SW 1271 (cell line): ENCODE data around the gene PRICKLE2.

Source experiments
- DNase-seq, 2 experiments: peaks; one replicate each; lab custom pipeline; 2025; lab: John Stamatoyannopoulos, UW

Gene PRICKLE2

DNA sequence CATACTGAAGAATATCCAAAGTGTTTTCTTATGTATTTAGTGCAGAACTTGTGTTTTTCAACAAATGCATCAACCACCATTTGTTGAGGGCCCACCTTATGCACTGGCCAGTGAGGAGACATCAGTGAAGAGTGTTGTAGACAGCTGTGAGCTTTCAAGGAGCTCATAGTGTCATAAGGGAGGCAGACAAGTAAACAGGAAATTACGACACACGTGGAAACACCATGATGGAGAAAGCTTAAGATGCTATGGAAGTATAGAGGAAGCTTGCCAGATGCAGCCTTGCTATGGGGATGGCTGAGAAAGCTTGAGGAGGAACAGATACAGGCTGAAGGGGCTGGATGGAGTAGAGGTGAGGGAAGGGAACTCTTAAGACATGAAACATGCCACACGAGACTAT, 151.2 kb downstream of the PRICKLE2 start:
- no peak for DNase-seq

GRCh38 chr3:64073158-64073761, 152.0 kb downstream of the PRICKLE2 start:
- DNase-seq = no peak

DNA sequence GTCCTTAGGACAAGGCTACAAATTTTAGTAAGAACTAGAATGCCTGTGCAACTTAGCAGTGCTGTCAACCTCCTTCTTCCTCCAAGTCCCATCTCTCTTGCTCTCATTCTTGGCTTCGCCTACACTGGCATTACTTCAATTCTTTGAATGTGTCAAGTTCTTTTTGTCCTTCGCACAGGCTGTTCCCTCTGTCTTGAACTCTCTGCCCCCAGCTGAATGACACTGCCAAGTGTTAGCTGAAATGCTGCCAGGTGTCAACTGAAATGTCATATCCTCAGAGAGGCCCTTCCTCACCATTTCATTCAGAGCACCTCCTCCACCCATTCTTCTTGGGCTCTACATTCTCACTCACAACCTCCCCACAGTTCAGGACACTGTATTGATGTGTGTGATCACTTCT, 153.1 kb downstream of the PRICKLE2 start:
- no peak for DNase-seq

DNA sequence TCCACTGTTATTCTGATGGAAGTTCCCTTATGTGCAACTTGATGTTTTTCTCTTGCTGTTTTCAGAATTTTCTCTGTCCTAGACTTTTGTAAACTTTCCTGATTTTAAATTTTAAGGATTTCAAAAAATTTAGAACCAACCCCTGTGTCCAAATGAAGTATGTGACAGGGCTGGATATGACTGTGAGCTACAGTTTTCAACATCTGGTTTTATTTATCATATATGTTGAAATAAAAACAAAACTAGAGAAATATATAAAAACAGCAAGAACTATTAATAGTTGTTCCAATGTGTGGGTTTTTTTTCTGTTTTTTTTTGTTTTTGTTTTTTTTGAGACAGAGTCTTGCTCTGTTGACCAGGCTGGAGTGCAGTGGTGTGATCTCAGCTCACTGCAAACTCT, 154.6 kb downstream of the PRICKLE2 start:
- DNase-seq = no peak

DNA sequence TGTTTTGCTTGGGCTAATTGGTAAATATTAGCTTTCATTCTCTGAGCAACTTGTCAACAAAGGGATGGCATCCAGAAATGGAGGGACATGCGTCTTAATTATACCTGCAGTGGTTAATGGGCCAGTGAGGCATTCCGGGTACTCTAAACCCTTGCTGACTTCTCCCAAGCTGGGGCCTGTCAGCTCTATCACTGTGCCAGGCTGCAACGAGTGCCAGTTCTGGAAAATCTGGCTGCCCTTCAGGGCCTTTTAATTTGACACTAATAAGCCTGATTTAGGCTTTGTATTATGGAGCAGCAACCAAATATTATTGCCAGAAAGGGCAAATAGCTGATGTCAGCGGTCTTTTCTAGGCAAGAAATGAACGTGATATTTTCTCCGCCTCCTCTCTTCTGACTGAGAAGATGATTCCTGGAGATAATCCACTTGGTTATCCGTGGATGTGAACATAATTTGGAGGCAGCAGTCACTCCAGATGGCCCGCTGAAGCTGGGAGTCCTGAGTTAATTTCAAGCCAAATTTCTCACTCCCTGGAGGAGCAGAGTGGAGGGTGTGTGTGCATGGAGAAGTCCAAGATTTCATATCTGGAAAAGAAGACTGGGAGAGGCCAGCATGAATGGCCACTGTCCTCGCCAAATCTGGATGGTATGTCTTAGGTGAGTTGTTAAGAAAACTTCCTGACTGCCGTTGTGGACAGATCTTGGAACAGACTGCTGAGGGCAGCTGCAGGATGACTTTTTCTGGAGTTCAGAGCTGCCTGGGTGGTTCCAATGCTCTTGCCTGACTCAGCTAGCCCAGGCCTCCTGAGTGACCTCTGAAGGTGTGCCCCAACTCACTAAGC, 157.5 kb downstream of the PRICKLE2 start:
- DNase-seq = no peak

DNA sequence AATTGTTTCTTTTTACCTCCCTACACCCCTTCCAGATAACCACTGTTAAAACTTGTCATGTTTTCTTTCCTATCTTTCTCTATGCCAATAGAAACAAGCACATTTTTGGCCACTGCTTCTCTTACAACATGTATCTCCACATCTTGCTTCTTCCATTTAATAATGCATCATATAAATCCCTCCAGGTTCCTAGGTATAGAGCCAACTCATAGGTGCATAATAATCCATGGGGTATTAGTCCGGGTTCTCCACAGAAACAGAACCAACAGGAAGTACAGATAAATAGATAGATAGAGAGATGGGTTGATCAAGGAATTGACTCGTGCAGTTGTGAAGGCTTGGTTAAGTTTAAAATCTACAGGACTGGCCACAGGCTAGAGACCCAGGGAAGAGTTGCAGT, 160.5 kb downstream of the PRICKLE2 start:
- no peak for DNase-seq

DNA sequence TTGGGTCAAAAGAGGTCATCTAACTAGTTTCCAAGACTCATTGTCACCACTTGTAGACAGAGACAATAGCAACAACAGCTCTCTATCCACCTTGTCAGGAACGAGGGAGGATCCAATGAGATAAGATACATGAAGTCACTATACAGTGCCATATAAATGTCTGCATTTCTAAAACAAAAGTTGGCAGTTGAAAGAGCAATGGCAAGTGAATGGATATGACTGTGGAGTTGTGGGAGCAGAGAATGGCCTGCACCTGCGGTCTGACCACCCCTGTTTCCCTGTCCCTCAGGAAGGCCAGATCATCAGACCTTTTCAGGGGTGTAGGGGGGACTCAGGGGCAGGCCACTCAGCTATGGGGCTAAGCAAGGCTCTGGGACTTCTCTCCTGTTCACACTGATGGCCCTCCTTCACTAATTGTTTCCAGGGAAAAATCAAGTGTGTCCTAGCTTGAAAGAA, 161.3 kb downstream of the PRICKLE2 start:
- no peak for DNase-seq

- DNase-seq = no peak
These were observed 161.9 kb downstream of the PRICKLE2 start for GRCh38 chr3:64063207-64063982.

DNA sequence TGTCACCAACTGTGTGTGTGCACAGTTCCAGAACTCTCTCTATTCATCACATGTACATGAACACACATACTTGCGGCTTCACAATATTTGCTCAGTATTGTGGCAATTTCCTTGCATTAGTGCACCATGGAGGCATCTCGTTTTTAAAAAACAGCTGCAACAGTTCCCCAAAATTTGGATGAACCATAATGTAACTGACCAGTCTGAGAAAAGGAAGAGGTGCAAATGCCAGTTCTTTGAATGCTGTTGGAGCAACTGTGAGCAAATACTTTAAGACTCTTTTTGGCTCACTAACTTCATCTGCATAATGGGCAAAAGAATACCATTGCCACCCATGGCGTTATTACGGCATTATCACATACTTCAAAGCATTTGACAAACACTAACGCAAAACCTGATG, 163.6 kb downstream of the PRICKLE2 start:
- DNase-seq = no peak

- no peak for DNase-seq
These were observed 165.6 kb downstream of the PRICKLE2 start for GRCh38 chr3:64059484-64060175.

- no peak for DNase-seq
These were observed 166.7 kb downstream of the PRICKLE2 start for GRCh38 chr3:64058566-64058965.

GRCh38 chr3:64057231-64057630, 168.0 kb downstream of the PRICKLE2 start:
- no peak for DNase-seq

- DNase-seq = no peak
These were observed 168.6 kb downstream of the PRICKLE2 start for GRCh38 chr3:64056606-64057180.

- no peak for DNase-seq
These were observed 170.2 kb downstream of the PRICKLE2 start for GRCh38 chr3:64055076-64055475.

GRCh38 chr3:64054488-64054887, 170.8 kb downstream of the PRICKLE2 start:
- no peak for DNase-seq

- no peak for DNase-seq
These were observed 171.7 kb downstream of the PRICKLE2 start for GRCh38 chr3:64053581-64053980.

- DNase-seq = no peak
These were observed 172.1 kb downstream of the PRICKLE2 start for GRCh38 chr3:64053117-64053516.

DNA sequence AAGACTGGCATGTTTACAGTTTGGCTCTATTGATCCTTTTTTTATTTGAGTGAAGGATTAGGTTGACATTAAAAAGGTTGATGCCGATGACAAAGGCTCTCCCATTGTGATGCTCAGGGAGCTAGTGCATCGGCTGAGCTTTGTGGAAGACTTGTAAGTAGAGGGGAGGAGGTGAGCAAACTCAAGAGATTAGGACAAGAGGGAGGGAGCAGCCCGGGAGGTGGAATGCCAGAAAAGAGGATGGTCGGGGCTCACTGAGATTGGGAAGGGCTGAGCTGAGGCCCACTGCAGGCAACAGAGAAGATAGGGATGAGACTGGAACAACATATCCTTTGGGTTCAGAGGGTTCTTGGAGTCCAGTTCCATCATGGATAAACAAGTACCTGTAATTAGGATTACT, 175.4 kb downstream of the PRICKLE2 start:
- DNase-seq = no peak

- DNase-seq = no peak
These were observed 176.1 kb downstream of the PRICKLE2 start for GRCh38 chr3:64049136-64049535.

DNA sequence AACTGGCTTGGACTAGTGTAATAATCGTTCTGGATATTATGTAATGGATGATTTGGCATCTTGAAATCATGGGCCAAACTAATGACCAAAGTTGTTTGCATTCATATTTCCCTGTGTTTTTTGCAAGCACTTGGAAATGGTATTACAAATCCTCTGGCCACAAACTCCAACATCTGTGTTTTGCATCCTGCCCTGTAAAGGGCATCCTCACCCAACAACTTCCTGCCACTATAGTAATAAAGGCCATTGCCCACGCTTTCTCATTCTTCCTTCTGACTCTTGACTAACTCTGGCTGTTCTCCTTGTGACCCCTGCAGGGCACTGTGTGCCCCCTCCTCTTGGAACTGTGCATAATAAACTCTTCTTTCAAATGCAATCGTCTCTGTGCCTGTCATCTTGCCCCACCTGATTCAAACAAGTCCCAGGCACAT, 176.6 kb downstream of the PRICKLE2 start:
- no peak for DNase-seq

- no peak for DNase-seq
These were observed 177.5 kb downstream of the PRICKLE2 start for GRCh38 chr3:64047787-64048186.
